ENCODE results near the gene CNTNAP2.

- TF ChIP-seq ATF3 (IDR thresholded peaks at IDR 0.05): no peak
- no peak for TF ChIP-seq REST (IDR thresholded peaks at IDR 0.05)
- TF ChIP-seq RAD21 (IDR thresholded peaks at IDR 0.05): no peak
- TF ChIP-seq CTCF (IDR thresholded peaks at IDR 0.05; ENCODE audit: low read depth, low read length, missing input control): no peak
- TF ChIP-seq RXRA (IDR thresholded peaks at IDR 0.05): no peak
- no peak for TF ChIP-seq FOXA1 (IDR thresholded peaks at IDR 0.05)
- TF ChIP-seq TAF1 (conservative IDR thresholded peaks at IDR 0.05): no peak
- TF ChIP-seq NR2F2 (IDR thresholded peaks at IDR 0.05): no peak
- no peak for TF ChIP-seq HNF4A (conservative IDR thresholded peaks at IDR 0.05)
- no peak for TF ChIP-seq SP1 (IDR thresholded peaks at IDR 0.05)
- no peak for TF ChIP-seq YY1 (IDR thresholded peaks at IDR 0.05)
- TF ChIP-seq, protein P1, sequence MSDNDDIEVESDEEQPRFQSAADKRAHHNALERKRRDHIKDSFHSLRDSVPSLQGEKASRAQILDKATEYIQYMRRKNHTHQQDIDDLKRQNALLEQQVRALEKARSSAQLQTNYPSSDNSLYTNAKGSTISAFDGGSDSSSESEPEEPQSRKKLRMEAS (IDR thresholded peaks at IDR 0.05): no peak
- no peak for TF ChIP-seq GABPA (IDR thresholded peaks at IDR 0.05 in 1 of 2, conservative IDR thresholded peaks at IDR 0.05 in 1 of 2)
Measured at GRCh38 chr7:146235195-146235594, 118.6 kb downstream of the CNTNAP2 start.
